AG04449 (cell line): ENCODE results near the gene MAN1A1.

Experiments
- CTCF ChIA-PET: fragments of 350-600 bp; formaldehyde crosslinking; extraction: SDS; loops from one replicate; lab custom pipeline; 2021; ENCODE audit warnings: antibody characterized with exemption; lab: Yijun Ruan, JAX
- POLR2A ChIA-PET: fragments of 400-600, 350-600 bp; formaldehyde crosslinking; extraction: SDS; loops from one replicate; lab custom pipeline; 2020; ENCODE audit warnings: antibody characterized with exemption, inconsistent platforms; lab: Yijun Ruan, JAX
- DNase-seq: peaks from one replicate; pipeline ENCODE4 v3.0.0-alpha.2; 2010; ENCODE audit warnings: low read depth, low spot score
- H3K4me3 ChIP-seq: 2 replicates; pipeline ENCODE4 v1.5.1; 2011; ENCODE audit warnings: low read depth, mild to moderate bottlenecking, control low read depth, low read length
- CTCF ChIP-seq: IDR thresholded peaks from one replicate; pipeline ENCODE4 v1.5.1; 2011; ENCODE audit warnings: mild to moderate bottlenecking, moderate library complexity, low read length, control low read depth, inconsistent platforms; ENCODE audit not compliant: insufficient read depth; ENCODE audit errors: missing control alignments

MAN1A1 gene

GRCh38 chr6:119310486-119311036 lies 39.0 kb downstream of the MAN1A1 start:
- no peak overlapping the region for H3K4me3 ChIP-seq
- POLR2A ChIA-PET: no interaction called here
- no peak for DNase-seq
- CTCF ChIA-PET: interaction anchor here (0.6 to 1.2 kb wide), 2 partner anchors 10 to 704 kb away, joined by 3 read pairs; no protein-coding TSS in a partner anchor
- TF ChIP-seq CTCF: no peak

GRCh38 chr6:119308991-119309657 lies 40.4 kb downstream of the MAN1A1 start:
- TF ChIP-seq CTCF: no peak
- ChIA-PET CTCF (no interaction called here), POLR2A (no interaction called here)

GRCh38 chr6:119308048-119308570 lies 41.5 kb downstream of the MAN1A1 start:
- no peak for DNase-seq
- H3K4me3 ChIP-seq: no peak overlapping the region
- ChIA-PET POLR2A (no interaction called here), CTCF (no interaction called here)
- no peak for TF ChIP-seq CTCF

More at GRCh38 chr6:119308991-119309657, 40.4 kb downstream of the MAN1A1 start:
- H3K4me3 ChIP-seq: no peak overlapping the region
- no peak for DNase-seq

- DNase-seq: no peak
- ChIA-PET POLR2A (no interaction called here), CTCF (no interaction called here)
- no peak for TF ChIP-seq CTCF
- no peak overlapping the region for H3K4me3 ChIP-seq
These were observed 42.5 kb downstream of the MAN1A1 start for GRCh38 chr6:119307056-119307455.

GRCh38 chr6:119306396-119306968 lies 43.1 kb downstream of the MAN1A1 start:
- DNase-seq: no peak
- ChIA-PET POLR2A (no interaction called here), CTCF (no interaction called here)
- H3K4me3 ChIP-seq: no peak overlapping the region
- no peak for TF ChIP-seq CTCF
